NCI-H446 treated with DMSO at 0.1 percent for 48 hours (cell line): ENCODE measurements around the gene LAMB4.

ENCODE experiments used
- DNase-seq: peaks from one replicate; lab custom pipeline; 2025; lab: John Stamatoyannopoulos, UW

The LAMB4 gene

GRCh38 chr7:108078211-108078673 lies 51.9 kb downstream of the LAMB4 start:
- DNase-seq, result no peak

- no peak for DNase-seq
These were observed 52.5 kb downstream of the LAMB4 start for GRCh38 chr7:108077709-108078108.

- no peak for DNase-seq
These were observed 54.0 kb downstream of the LAMB4 start for GRCh38 chr7:108076156-108076555.

GRCh38 chr7:108073305-108074070 lies 56.7 kb downstream of the LAMB4 start:
- DNase-seq, result no peak

GRCh38 chr7:108072739-108073138 lies 57.4 kb downstream of the LAMB4 start:
- no peak for DNase-seq

GRCh38 chr7:108072116-108072515 lies 58.0 kb downstream of the LAMB4 start:
- DNase-seq, result no peak

- DNase-seq, result no peak
These were observed 58.6 kb downstream of the LAMB4 start for GRCh38 chr7:108071551-108071950.

- no peak for DNase-seq
These were observed 60.5 kb downstream of the LAMB4 start for GRCh38 chr7:108069646-108070045.

- DNase-seq, result no peak
These were observed 62.3 kb downstream of the LAMB4 start for GRCh38 chr7:108067844-108068243.

- DNase-seq, result no peak
These were observed 63.7 kb downstream of the LAMB4 start for GRCh38 chr7:108066486-108066885.

- DNase-seq, result no peak
These were observed 66.6 kb downstream of the LAMB4 start for GRCh38 chr7:108063520-108063933.

- DNase-seq, result no peak
These were observed 67.7 kb downstream of the LAMB4 start for GRCh38 chr7:108062250-108063014.

GRCh38 chr7:108059526-108059925 lies 70.6 kb downstream of the LAMB4 start:
- no peak for DNase-seq

- DNase-seq, result no peak
These were observed 72.1 kb downstream of the LAMB4 start for GRCh38 chr7:108057951-108058481.

- no peak for DNase-seq
These were observed 74.5 kb downstream of the LAMB4 start for GRCh38 chr7:108055611-108056021.

GRCh38 chr7:108054537-108054936 lies 75.6 kb downstream of the LAMB4 start:
- DNase-seq, result no peak

GRCh38 chr7:108053250-108053649 lies 76.9 kb downstream of the LAMB4 start:
- no peak for DNase-seq

GRCh38 chr7:108051454-108051853 lies 78.7 kb downstream of the LAMB4 start:
- no peak for DNase-seq

GRCh38 chr7:108049962-108050361 lies 80.2 kb downstream of the LAMB4 start:
- no peak for DNase-seq

GRCh38 chr7:108048422-108048821 lies 81.7 kb downstream of the LAMB4 start:
- no peak for DNase-seq

- no peak for DNase-seq
These were observed 83.1 kb downstream of the LAMB4 start for GRCh38 chr7:108046952-108047506.

- no peak for DNase-seq
These were observed 84.5 kb downstream of the LAMB4 start for GRCh38 chr7:108045669-108046068.

- no peak for DNase-seq
These were observed 85.0 kb downstream of the LAMB4 start for GRCh38 chr7:108045154-108045553.
